ENCODE measurements around the gene FAM170B.

DNA sequence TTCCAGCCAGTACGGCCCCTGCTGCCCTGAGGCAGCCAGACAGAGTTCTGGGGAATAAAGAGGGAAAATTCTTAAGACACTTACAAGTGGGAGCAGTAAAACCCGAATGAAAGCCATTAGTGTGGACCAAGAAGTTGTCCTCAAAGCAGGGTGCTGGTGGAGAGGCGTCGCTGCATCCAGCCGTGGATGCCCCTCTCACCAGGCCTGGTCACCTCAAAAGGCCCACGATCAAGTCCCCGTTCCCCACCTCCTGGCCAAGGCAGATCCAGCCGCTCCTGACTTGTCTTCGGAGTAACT lies 19.2 kb downstream of the FAM170B start:
- TF ChIP-seq POLR2A (IDR thresholded peaks at IDR 0.05): no peak
- TF ChIP-seq, protein P1, sequence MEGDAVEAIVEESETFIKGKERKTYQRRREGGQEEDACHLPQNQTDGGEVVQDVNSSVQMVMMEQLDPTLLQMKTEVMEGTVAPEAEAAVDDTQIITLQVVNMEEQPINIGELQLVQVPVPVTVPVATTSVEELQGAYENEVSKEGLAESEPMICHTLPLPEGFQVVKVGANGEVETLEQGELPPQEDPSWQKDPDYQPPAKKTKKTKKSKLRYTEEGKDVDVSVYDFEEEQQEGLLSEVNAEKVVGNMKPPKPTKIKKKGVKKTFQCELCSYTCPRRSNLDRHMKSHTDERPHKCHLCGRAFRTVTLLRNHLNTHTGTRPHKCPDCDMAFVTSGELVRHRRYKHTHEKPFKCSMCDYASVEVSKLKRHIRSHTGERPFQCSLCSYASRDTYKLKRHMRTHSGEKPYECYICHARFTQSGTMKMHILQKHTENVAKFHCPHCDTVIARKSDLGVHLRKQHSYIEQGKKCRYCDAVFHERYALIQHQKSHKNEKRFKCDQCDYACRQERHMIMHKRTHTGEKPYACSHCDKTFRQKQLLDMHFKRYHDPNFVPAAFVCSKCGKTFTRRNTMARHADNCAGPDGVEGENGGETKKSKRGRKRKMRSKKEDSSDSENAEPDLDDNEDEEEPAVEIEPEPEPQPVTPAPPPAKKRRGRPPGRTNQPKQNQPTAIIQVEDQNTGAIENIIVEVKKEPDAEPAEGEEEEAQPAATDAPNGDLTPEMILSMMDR (IDR thresholded peaks at IDR 0.05): no peak
- TF ChIP-seq POLR2AphosphoS5 (IDR thresholded peaks at IDR 0.05): no peak
- no peak for TF ChIP-seq EP300 (IDR thresholded peaks at IDR 0.05)
